HG02610 (cell line): ENCODE data around the gene ZDHHC18.
A peak's percentile ranks its signal among the peaks of the same experiment; 100 is the strongest.
"Not testable (repeated sequence)": the region's sequence is repeated elsewhere in the genome, so short reads cannot be mapped to it uniquely, and the experiment has no call there.

Source experiments
- ATAC-seq: cut with Tn5 transposase; IDR thresholded peaks from one replicate; pipeline ENCODE4 v1.9.1; 2021; ENCODE audit warnings: mild to moderate bottlenecking, moderate library complexity; ENCODE audit not compliant: unreplicated experiment

ZDHHC18 gene

GRCh38 chr1:26857473-26858060, 31.1 kb downstream of the ZDHHC18 start:
- no peak for ATAC-seq

GRCh38 chr1:26858160-26858559, 31.7 kb downstream of the ZDHHC18 start:
- ATAC-seq: no peak

DNA sequence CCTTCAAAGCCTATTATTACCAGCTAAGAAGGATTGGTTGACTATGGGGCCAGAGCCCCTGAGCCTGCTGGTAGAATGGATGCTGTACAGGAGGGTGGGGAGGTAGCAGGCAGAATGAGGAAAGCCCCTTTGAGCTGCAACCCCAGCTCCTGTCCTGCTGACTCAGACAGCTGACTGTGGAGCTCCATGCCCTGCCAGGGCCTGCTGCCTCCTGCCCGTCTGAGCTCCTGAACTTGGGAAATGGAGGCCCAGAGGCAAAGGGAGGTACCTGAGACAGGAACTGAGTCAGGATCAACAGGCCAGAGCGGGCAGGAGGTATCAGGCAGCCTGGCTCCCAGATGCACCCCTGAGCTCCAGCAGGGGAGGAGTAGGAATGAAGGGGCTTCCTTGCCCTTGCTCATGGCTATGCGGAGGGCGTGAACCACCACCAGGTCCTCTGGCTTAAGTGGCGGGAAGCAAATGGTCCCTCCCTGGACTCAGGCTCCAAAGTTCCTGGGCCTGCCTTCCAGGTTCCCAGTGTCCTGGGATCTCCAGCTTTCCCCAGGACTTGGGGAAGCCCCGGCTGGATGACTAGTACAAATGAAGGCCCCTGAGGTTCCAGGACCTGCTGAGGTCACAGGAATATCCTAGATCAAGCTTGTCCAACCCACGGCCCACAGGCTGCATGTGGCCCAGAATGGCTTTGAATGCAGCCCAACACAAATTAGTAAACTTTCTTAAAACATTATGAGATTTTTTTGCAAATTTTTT, 32.6 kb downstream of the ZDHHC18 start:
- ATAC-seq: no peak

DNA sequence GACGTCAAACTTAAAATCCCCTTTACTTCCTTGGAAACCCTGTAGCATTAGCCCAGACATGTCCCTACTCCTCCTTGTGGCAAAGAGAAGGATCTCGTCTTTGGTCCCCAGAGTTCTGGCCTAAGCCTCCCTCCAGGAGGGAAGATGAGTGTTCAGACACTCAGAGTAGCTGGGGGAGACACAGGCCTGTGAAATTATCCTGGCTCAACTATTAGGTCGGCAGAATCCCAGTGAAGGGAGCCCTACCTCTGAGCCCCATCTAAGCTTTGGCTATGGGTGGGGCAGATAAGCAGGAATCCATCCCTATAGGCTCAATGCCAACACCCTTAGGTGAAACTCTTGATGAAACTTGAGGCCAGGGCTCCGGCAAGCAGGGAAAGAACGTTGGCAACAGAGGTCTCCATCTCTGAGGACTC, 34.8 kb downstream of the ZDHHC18 start:
- ATAC-seq: no peak

- ATAC-seq: no peak
Measured at GRCh38 chr1:26861889-26862378, 35.4 kb downstream of the ZDHHC18 start.

- no peak for ATAC-seq
Measured at GRCh38 chr1:26862781-26863684, 36.5 kb downstream of the ZDHHC18 start, which contains the start of gene SFN. Gene SFN (plus strand): TSS chr1:26863149. CDS start chr1:26863213, 64 bp downstream.

- no peak for ATAC-seq
Measured at GRCh38 chr1:26863685-26864077, 37.2 kb downstream of the ZDHHC18 start.

- ATAC-seq: peak; percentile 97
Measured at GRCh38 chr1:26864610-26865480, 38.4 kb downstream of the ZDHHC18 start.

- ATAC-seq: not testable (repeated sequence)
Measured at GRCh38 chr1:26873097-26873496, 46.6 kb downstream of the ZDHHC18 start.

DNA sequence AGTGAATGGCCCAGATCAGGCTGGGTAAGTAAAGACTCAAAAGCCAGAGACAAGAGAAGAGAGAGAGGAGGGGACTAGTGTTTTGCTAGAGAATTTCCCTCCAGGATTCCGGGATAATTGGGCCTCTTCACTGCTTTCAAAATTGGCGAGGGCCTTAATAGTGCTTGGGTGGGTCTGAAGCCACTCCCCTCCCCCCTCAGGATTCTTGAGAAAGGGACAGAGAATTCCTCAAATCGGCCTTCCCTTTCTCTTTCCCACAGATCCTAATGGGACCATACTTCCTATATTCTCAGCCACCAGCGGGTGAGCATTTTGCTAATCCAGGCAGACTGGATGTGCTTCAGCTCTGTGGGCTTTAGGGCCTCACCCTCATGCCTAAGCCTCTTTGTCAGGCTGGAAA, 48.4 kb downstream of the ZDHHC18 start:
- ATAC-seq: no peak

GRCh38 chr1:26877326-26877725, 50.8 kb downstream of the ZDHHC18 start:
- ATAC-seq: no peak

- ATAC-seq: no peak
Measured at GRCh38 chr1:26879793-26880192, 53.3 kb downstream of the ZDHHC18 start.

- not testable (repeated sequence) for ATAC-seq
Measured at GRCh38 chr1:26881611-26882010, 55.1 kb downstream of the ZDHHC18 start.

GRCh38 chr1:26882696-26883463, 56.4 kb downstream of the ZDHHC18 start:
- ATAC-seq: no peak

DNA sequence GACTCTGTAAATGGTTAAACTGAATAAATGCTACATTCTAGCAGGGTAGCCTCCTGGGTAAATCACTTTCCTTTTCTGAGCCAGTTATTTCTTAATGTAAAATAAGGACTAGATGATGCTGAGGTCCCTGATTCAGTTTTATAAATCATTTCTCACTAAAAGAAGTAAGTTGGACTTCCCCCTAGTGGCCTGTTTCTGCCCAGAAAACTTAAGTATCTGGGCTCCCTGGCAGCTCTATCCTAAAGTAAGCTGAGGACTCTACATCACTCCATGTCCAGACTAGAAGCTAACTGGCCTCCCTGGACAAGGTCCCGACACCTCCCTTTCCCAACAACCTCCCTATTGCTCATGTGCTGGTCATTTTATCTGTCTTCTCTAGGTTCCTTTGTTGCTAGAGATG, 60.6 kb downstream of the ZDHHC18 start:
- no peak for ATAC-seq

DNA sequence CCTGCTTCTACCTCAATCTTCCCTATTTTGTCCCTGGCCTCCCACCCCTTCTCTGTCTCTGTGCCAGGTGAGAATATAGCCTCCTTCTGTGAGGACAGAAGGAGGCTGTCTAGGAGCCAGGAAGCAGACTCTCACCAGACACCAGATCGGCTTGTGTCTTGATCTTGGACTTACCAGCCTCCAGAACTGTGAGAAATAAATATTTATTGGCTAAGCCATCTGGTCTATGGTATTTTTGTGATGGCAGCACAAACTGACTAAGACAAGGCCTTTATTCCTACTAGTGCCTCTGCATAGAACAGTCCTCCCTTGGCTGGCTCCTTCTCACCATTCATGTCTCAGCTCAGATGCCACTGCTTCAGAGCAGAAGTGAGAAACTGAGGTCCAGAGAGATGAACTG, 61.7 kb downstream of the ZDHHC18 start:
- ATAC-seq: no peak

DNA sequence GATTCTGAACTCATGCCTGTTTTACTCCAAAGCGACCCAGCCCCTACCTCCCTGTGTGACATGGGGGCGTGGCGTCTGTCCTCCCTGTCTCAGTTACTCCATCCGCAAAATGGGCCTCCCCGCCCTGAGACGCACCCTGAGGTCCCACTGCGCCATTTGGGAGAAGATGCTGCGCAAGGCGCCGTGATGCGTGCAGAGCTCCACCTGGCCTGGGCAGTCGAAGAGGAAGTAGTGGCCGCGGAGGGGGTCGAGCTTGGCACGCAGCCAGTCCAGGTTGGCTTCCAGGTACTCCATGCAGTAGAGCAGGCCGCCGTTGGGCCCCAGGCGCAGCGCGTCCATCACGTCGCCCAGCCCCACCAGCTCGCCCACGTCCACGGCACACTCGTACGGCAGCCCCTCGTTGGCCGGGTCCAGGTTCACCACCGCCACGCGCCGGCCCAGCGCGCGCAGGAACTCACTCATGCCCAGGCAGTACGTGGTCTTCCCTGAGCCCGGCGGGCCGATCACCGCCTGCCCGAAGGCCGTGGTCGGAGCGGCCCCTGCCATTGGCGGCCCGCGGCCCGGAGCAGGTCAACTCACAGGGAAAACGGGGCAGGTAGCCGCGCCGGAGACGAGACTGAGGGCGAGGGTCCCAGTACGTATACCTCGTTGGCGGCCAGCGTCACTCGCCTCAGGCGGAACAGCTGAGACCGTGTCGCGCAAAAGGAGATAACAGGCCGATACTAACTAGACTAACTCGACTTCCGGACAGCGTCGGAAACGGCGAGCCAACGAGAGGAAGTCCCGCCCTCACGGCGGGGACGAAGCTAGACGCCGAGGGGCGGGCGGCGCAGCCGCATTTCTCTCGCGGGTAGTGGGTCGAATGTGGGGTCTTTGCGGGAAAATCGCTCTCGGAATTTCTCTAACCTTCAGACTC, 63.3 kb downstream of the ZDHHC18 start, which contains the start of gene GPN2:
GPN2 (minus strand) TSS at position 733 of the 916 bp plus-strand sequence; CDS start at position 546, 187 bp downstream.
- peak; percentile 87 for ATAC-seq

GRCh38 chr1:26890467-26890796, 63.9 kb downstream of the ZDHHC18 start:
- ATAC-seq: peak; percentile 24

GRCh38 chr1:26894263-26894662, 67.8 kb downstream of the ZDHHC18 start:
- ATAC-seq: no peak
